Measurements from ENCODE around the gene PPP1R16B.
A peak's percentile ranks its signal among the peaks of the same experiment; 100 is the strongest.

PPP1R16B gene

DNA sequence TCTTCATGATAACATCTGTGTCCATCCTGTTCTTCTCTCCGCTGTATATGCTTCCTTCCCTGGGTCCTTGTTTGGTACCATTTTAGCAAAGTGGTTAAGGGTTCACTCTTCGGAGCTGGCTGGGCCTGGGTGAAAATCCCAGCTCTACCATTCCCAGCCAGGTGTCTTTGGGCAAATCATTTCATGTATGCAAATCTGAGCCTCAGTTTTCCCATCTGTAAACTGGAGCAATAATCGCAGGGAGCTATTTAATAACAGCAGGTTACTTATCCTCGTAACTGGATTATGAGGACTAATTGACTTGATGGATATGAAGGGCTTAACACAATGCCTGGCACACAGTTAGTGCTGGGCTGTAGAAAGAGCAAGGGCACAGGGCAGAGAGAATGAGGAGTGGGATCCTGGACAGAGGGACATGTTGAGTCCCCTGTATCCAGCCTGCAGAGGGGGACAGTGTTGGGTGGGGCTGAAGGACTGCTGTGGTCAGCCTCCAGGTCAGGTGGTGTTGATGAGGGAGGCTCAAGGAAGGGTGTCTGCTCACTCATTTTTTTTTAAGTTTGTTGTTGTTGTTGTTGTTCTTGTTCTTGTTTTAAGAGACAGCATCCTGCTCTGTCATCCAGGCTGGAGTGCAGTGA, 76.4 kb downstream of the PPP1R16B start:
- H4K20me1 ChIP-seq (ENCODE audit: insufficient read depth, low read length) = peaks cover 58% of the 10 kb centered on the region
- no peak overlapping the region for H3K4me3 ChIP-seq (ENCODE audit: low read length)
- H3K27ac ChIP-seq (ENCODE audit: low read length) = peak overlapping the region; percentile 25
- peak overlapping the region; percentile 11; the same call in 1 of the 2 replicates for H3K4me2 ChIP-seq (ENCODE audit: low read length)
- H3K27me3 ChIP-seq (ENCODE audit: low read depth, low read length) = no peaks in the 10 kb centered on the region
- no peak overlapping the region for H2AFZ ChIP-seq (ENCODE audit: low read depth, low read length)
- no peak overlapping the region; the same call in 1 of the 2 replicates for H3K9ac ChIP-seq (ENCODE audit: low read length)
- peaks cover 99% of the 10 kb centered on the region for H3K79me2 ChIP-seq (ENCODE audit: low read length)
- TF ChIP-seq, protein P1, sequence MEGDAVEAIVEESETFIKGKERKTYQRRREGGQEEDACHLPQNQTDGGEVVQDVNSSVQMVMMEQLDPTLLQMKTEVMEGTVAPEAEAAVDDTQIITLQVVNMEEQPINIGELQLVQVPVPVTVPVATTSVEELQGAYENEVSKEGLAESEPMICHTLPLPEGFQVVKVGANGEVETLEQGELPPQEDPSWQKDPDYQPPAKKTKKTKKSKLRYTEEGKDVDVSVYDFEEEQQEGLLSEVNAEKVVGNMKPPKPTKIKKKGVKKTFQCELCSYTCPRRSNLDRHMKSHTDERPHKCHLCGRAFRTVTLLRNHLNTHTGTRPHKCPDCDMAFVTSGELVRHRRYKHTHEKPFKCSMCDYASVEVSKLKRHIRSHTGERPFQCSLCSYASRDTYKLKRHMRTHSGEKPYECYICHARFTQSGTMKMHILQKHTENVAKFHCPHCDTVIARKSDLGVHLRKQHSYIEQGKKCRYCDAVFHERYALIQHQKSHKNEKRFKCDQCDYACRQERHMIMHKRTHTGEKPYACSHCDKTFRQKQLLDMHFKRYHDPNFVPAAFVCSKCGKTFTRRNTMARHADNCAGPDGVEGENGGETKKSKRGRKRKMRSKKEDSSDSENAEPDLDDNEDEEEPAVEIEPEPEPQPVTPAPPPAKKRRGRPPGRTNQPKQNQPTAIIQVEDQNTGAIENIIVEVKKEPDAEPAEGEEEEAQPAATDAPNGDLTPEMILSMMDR (IDR thresholded peaks at IDR 0.05; ENCODE audit: low read depth, low read length) = no peak
- TF ChIP-seq EZH2phosphoT487 (IDR thresholded peaks at IDR 0.05; ENCODE audit: low read depth) = no peak
- H3K9me3 ChIP-seq (ENCODE audit: insufficient read depth, low read length) = no peaks in the 10 kb centered on the region
- H3K4me1 ChIP-seq (ENCODE audit: low read length) = peaks cover 75% of the 10 kb centered on the region
- H3K36me3 ChIP-seq (replicated peaks; ENCODE audit: low read depth, low read length) = peaks cover 62% of the 10 kb centered on the region

DNA sequence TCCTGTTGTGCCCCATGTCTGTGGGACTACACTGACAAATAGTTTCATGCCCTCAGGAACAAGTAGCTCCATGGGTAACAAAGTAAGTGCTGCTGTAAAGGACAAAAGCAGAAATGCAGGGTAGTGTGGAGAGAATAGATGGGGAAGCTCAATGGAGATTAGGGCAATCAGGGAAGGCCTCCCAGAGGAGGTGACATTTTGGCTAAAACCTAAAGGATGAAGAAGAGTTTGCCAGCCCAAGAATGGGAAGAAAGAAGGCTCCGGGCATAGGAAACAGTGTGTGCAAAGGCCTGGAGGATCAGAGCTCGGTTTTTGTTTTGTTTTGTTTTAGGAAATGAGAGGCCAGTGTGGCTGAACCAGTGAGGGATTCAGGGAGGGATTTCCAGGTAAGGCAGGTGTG, 77.1 kb downstream of the PPP1R16B start:
- Histone ChIP-seq H3K27ac (ENCODE audit: low read length) (peak overlapping the region; percentile 25), H3K36me3 (replicated peaks; ENCODE audit: low read depth, low read length) (peaks cover 65% of the 10 kb centered on the region), H3K9me3 (ENCODE audit: insufficient read depth, low read length) (no peaks in the 10 kb centered on the region), H3K4me2 (ENCODE audit: low read length) (no peak overlapping the region), H4K20me1 (ENCODE audit: insufficient read depth, low read length) (peaks cover 65% of the 10 kb centered on the region), H3K27me3 (ENCODE audit: low read depth, low read length) (no peaks in the 10 kb centered on the region), H3K4me3 (ENCODE audit: low read length) (no peak overlapping the region), H2AFZ (ENCODE audit: low read depth, low read length) (no peak overlapping the region), H3K9ac (ENCODE audit: low read length) (no peak overlapping the region; the same call in 1 of the 2 replicates), H3K79me2 (ENCODE audit: low read length) (peaks cover 99% of the 10 kb centered on the region), H3K4me1 (ENCODE audit: low read length) (peaks cover 68% of the 10 kb centered on the region)
- TF ChIP-seq, protein P1 (IDR thresholded peaks at IDR 0.05; ENCODE audit: low read depth, low read length) = no peak
- TF ChIP-seq EZH2phosphoT487 (IDR thresholded peaks at IDR 0.05; ENCODE audit: low read depth) = no peak

DNA sequence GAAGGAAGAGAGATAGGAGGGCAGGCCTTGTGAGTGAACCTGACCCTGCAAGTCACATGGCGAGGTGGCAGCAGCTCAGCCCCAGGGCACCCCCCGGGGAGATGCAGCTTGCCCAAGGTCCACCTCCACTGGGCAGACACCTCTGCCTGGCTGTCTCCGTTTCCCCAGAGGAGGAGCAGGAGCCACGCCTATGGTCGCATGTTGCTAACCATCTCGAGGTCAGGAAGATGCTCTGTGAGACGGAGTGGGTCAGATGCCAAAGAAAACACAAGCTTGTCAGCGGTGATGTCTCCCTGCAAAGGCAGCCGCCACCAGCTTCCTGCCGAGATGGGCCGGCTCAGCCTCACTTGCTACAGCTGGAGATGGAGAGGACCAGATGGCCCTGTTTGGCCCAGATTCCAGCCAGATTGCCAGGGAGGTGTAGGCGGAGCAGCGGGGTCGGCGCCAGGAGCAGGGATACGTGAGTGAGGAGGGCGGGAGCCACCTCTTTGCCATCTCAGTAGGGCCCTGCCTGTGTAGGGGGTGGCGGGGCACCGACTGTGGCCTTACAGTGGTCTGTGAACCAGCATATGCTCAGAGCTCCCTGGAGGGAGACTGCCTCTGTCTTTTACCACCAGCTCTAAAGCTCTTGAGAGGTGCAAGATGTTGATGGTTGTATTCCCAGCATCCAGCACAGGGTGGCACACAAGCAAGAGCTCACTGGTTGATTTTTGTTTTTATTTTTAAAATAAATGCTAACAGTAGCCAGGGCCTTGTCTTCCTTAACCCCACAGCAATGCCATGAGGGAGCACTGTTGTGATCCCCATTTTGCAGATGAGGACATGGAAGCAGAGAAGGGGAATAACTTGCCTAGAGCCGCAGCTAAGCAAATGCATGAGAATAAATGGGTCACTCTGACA, 77.8 kb downstream of the PPP1R16B start:
- Histone ChIP-seq H3K27me3 (ENCODE audit: low read depth, low read length) (no peaks in the 10 kb centered on the region), H2AFZ (ENCODE audit: low read depth, low read length) (no peak overlapping the region), H3K4me1 (ENCODE audit: low read length) (peaks cover 61% of the 10 kb centered on the region), H4K20me1 (ENCODE audit: insufficient read depth, low read length) (peaks cover 72% of the 10 kb centered on the region), H3K9ac (ENCODE audit: low read length) (no peak overlapping the region), H3K4me2 (ENCODE audit: low read length) (no peak overlapping the region), H3K27ac (ENCODE audit: low read length) (peak overlapping the region; percentile 25), H3K9me3 (ENCODE audit: insufficient read depth, low read length) (no peaks in the 10 kb centered on the region), H3K36me3 (replicated peaks; ENCODE audit: low read depth, low read length) (peaks cover 70% of the 10 kb centered on the region), H3K79me2 (ENCODE audit: low read length) (peaks cover 99% of the 10 kb centered on the region), H3K4me3 (ENCODE audit: low read length) (no peak overlapping the region)
- TF ChIP-seq EZH2phosphoT487 (IDR thresholded peaks at IDR 0.05; ENCODE audit: low read depth) = no peak
- TF ChIP-seq, protein P1 (IDR thresholded peaks at IDR 0.05; ENCODE audit: low read depth, low read length) = no peak
